H1 (cell line): ENCODE measurements around the gene PMF1. TPM values are rescaled to one million over a fixed set of nuclear protein-coding genes. Genes with fewer than 3 reads are reported as not detected.

ENCODE experiments used
- CTCF ChIA-PET: fragments of 300-600 bp; sonication (Branson Sonifier 250); formaldehyde crosslinking; loops from one replicate; lab custom pipeline; 2021; ENCODE audit not compliant: partially characterized antibody; lab: Charles Lee
- POLR2A ChIA-PET: fragments of 300-600 bp; sonication (Branson Sonifier 250); formaldehyde crosslinking; loops from one replicate; lab custom pipeline; 2021; ENCODE audit warnings: inconsistent platforms; ENCODE audit not compliant: partially characterized antibody; lab: Charles Lee
- DNase-seq, 2 experiments: peaks; one replicate each; pipeline versions ENCODE4 v3.0.0 to v3.0.0-alpha.2; 2010 to 2022; ENCODE audit warnings: low spot score in 2 of 2, low read depth in 1 of 2, mixed read lengths in 1 of 2
- FAIRE-seq: peaks from 2 replicates; lab custom pipeline; 2011; peaks lifted over from hg19 to GRCh38; lab: Jason Lieb, UNC
- H2AFZ ChIP-seq: 2 replicates; pipeline ENCODE4 v1.8.1; 2012; ENCODE audit warnings: low read length, inconsistent platforms
- H2AK5ac ChIP-seq: 2 replicates; pipeline ENCODE4 v1.6.1; 2013; ENCODE audit warnings: low read depth, low read length
- H2BK120ac ChIP-seq: replicated peaks from 2 replicates; pipeline ENCODE3; 2013; ENCODE audit warnings: low read depth, low read length, inconsistent platforms
- H2BK12ac ChIP-seq: 2 replicates; pipeline ENCODE4 v1.6.1; 2013; ENCODE audit warnings: low read depth, low read length
- H2BK15ac ChIP-seq: 2 replicates; pipeline ENCODE4 v1.6.1; 2013; ENCODE audit warnings: low read length
- H2BK20ac ChIP-seq: 2 replicates; pipeline ENCODE4 v1.6.1; 2013; ENCODE audit warnings: low read length
- H2BK5ac ChIP-seq: 2 replicates; pipeline ENCODE4 v1.6.1; 2013; ENCODE audit warnings: low read depth, low read length
- H3K14ac ChIP-seq: 2 replicates; pipeline ENCODE4 v1.6.1; 2013; ENCODE audit warnings: inconsistent platforms; ENCODE audit not compliant: insufficient read length
- H3K18ac ChIP-seq: 2 replicates; pipeline ENCODE4 v1.6.1; 2013; ENCODE audit warnings: low read length; ENCODE audit errors: extremely low read depth
- H3K23ac ChIP-seq: 2 replicates; pipeline ENCODE4 v1.6.1; 2013; ENCODE audit warnings: inconsistent platforms; ENCODE audit not compliant: insufficient read length
- H3K23me2 ChIP-seq: 2 replicates; pipeline ENCODE4 v1.6.1; 2013; ENCODE audit warnings: low read depth, low read length
- H3K27ac ChIP-seq: 2 replicates; pipeline ENCODE4 v1.6.1; 2011; ENCODE audit warnings: low read depth, low read length, inconsistent platforms
- H3K27me3 ChIP-seq, 4 experiments: replicated peaks in 1 of 4; 1 replicate in 1 of 4; 2 replicates in 3 of 4; pipeline versions ENCODE4 v1.6.1 to v1.8.1; 2011 to 2013; ENCODE audit warnings: low read length in 3 of 4, mild to moderate bottlenecking in 3 of 4, inconsistent platforms in 2 of 4, mixed read lengths in 2 of 4, moderate library complexity in 1 of 4; ENCODE audit not compliant: control insufficient read depth in 3 of 4, insufficient read depth in 3 of 4; ENCODE audit errors: extremely low read depth in 1 of 4
- H3K36me3 ChIP-seq, 4 experiments: 2 replicates each; pipeline versions ENCODE4 v1.6.1 to v1.8.1; 2011 to 2013; ENCODE audit warnings: mild to moderate bottlenecking in 4 of 4, low read length in 3 of 4, moderate library complexity in 2 of 4, control low read depth in 1 of 4, inconsistent platforms in 1 of 4; ENCODE audit not compliant: insufficient read depth in 4 of 4, control insufficient read depth in 2 of 4
- H3K4ac ChIP-seq: replicated peaks from 2 replicates; pipeline ENCODE3; 2013; ENCODE audit warnings: low read length, low read depth, mixed read lengths, inconsistent platforms; ENCODE audit not compliant: insufficient read length
- H3K4me1 ChIP-seq, 4 experiments: replicated peaks in 1 of 4; 1 replicate in 1 of 4; 2 replicates in 3 of 4; pipeline versions ENCODE4 v1.6.1 to v1.8.1; 2011 to 2013; ENCODE audit warnings: low read length in 3 of 4, inconsistent platforms in 2 of 4, mixed read lengths in 1 of 4; ENCODE audit not compliant: insufficient read depth in 4 of 4, control insufficient read depth in 3 of 4
- H3K4me2 ChIP-seq, 2 experiments: 2 replicates each; pipeline versions ENCODE4 v1.6.1 to v1.8.1; 2011 to 2013; ENCODE audit warnings: low read depth in 2 of 2, low read length in 2 of 2, control low read depth in 1 of 2, inconsistent platforms in 1 of 2, mild to moderate bottlenecking in 1 of 2; ENCODE audit not compliant: insufficient read depth in 1 of 2
- H3K4me3 ChIP-seq, 4 experiments: fragments of 200-600, 300-600 bp in 1 of 4; sonication (generic), shearing (Covaris generic), sonication (Bioruptor Twin) in 1 of 4; 2 replicates each; pipeline versions ENCODE4 v1.5.1 to v1.8.1; 2011 to 2016; ENCODE audit warnings: low read length in 4 of 4, low read depth in 3 of 4, control low read depth in 2 of 4, inconsistent platforms in 2 of 4, mild to moderate bottlenecking in 2 of 4, mixed read lengths in 1 of 4, moderate library complexity in 1 of 4; ENCODE audit not compliant: insufficient read depth in 2 of 4; ENCODE audit errors: extremely low read depth in 1 of 4
- H3K56ac ChIP-seq: replicated peaks from 2 replicates; pipeline ENCODE3; 2013; ENCODE audit warnings: low read depth, mild to moderate bottlenecking, mixed read lengths, low read length, inconsistent platforms; ENCODE audit not compliant: insufficient read length
- H3K79me1 ChIP-seq: 2 replicates; pipeline ENCODE4 v1.6.1; 2013; ENCODE audit warnings: low read depth, low read length, control low read depth
- H3K79me2 ChIP-seq, 2 experiments: 2 replicates each; pipeline versions ENCODE4 v1.6.1 to v1.8.1; 2012 to 2013; ENCODE audit warnings: low read length in 2 of 2, mild to moderate bottlenecking in 2 of 2, inconsistent platforms in 1 of 2; ENCODE audit not compliant: insufficient read depth in 2 of 2, control insufficient read depth in 1 of 2
- H3K9ac ChIP-seq, 4 experiments: replicated peaks in 1 of 4; 1 replicate in 1 of 4; 2 replicates in 3 of 4; pipeline versions ENCODE4 v1.6.1 to v1.8.1; 2011 to 2013; ENCODE audit warnings: low read depth in 3 of 4, low read length in 3 of 4, control low read depth in 2 of 4, mild to moderate bottlenecking in 2 of 4, moderate library complexity in 2 of 4, inconsistent platforms in 1 of 4; ENCODE audit errors: extremely low read depth in 1 of 4
- H3K9me3 ChIP-seq, 2 experiments: 2 replicates each; pipeline versions ENCODE4 v1.6.1 to v1.8.1; 2012 to 2013; ENCODE audit warnings: mild to moderate bottlenecking in 2 of 2, moderate library complexity in 2 of 2, control low read depth in 1 of 2, inconsistent platforms in 1 of 2, low read depth in 1 of 2, low read length in 1 of 2, mixed read lengths in 1 of 2; ENCODE audit not compliant: insufficient read depth in 2 of 2
- H4K20me1 ChIP-seq, 2 experiments: replicated peaks in 1 of 2; 2 replicates each; pipeline versions ENCODE3 to v1.8.1; 2011 to 2013; ENCODE audit warnings: inconsistent platforms in 2 of 2, low read length in 2 of 2, mild to moderate bottlenecking in 1 of 2; ENCODE audit not compliant: insufficient read depth in 2 of 2, control insufficient read depth in 1 of 2
- H4K5ac ChIP-seq: 2 replicates; pipeline ENCODE4 v1.6.1; 2013; ENCODE audit warnings: low read length, low read depth, mixed read lengths, inconsistent platforms; ENCODE audit not compliant: insufficient read length
- H4K8ac ChIP-seq: 2 replicates; pipeline ENCODE4 v1.8.0; 2013; ENCODE audit warnings: mild to moderate bottlenecking, moderate library complexity, low read length, inconsistent platforms; ENCODE audit not compliant: insufficient read depth; ENCODE audit errors: extremely low read depth
- H4K91ac ChIP-seq: replicated peaks from 2 replicates; pipeline ENCODE3; 2013; ENCODE audit warnings: low read length, mixed read lengths, inconsistent platforms; ENCODE audit not compliant: insufficient read length
- BCL11A ChIP-seq, 2 experiments: IDR thresholded peaks; one replicate each; pipeline ENCODE4 v1.6.1; 2011; ENCODE audit warnings: low read depth in 2 of 2, low read length in 2 of 2, mild to moderate bottlenecking in 2 of 2
- CEBPB ChIP-seq: IDR thresholded peaks from 2 replicates; pipeline ENCODE4 v1.6.1; 2012; ENCODE audit warnings: low read depth, low read length
- CHD2 ChIP-seq: IDR thresholded peaks from 2 replicates; pipeline ENCODE4 v1.6.1; 2012; ENCODE audit warnings: low read length, improper control_type of control experiment
- CREB1 ChIP-seq: IDR thresholded peaks from 2 replicates; pipeline ENCODE4 v1.6.1; 2012; ENCODE audit warnings: inconsistent platforms
- EP300 ChIP-seq, 2 experiments: IDR thresholded peaks; 1 replicate in 1 of 2; 2 replicates in 1 of 2; pipeline ENCODE4 v1.6.1; 2011 to 2012; ENCODE audit warnings: low read depth in 2 of 2, low read length in 2 of 2, mild to moderate bottlenecking in 2 of 2, borderline replicate concordance in 1 of 2, inconsistent platforms in 1 of 2, moderate library complexity in 1 of 2
- JUN ChIP-seq: IDR thresholded peaks from 2 replicates; pipeline ENCODE4 v1.6.1; 2011; ENCODE audit warnings: low read depth, mild to moderate bottlenecking, improper control_type of control experiment, low read length
- MAX ChIP-seq: IDR thresholded peaks from 2 replicates; pipeline ENCODE4 v1.6.1; 2012; ENCODE audit warnings: inconsistent platforms
- RXRA ChIP-seq: IDR thresholded peaks from 2 replicates; pipeline ENCODE4 v1.6.1; 2011; ENCODE audit warnings: low read depth, mild to moderate bottlenecking, low read length, moderate library complexity; ENCODE audit not compliant: insufficient read depth
- SP4 ChIP-seq: IDR thresholded peaks from 2 replicates; pipeline ENCODE4 v1.6.1; 2012; ENCODE audit warnings: low read length, inconsistent platforms
- SRF ChIP-seq: IDR thresholded peaks from 2 replicates; pipeline ENCODE4 v1.6.1; 2011; ENCODE audit warnings: mild to moderate bottlenecking, low read depth, low read length, moderate library complexity
- WGBS, 2 experiments: shearing (Covaris generic) in 1 of 2; methylation state at CpG; one replicate each; pipeline versions ENCODE4 v1.1.6 to v1.1.7; 2013 to 2015; ENCODE audit warnings: low lambda C conversion rate in 2 of 2, mixed read lengths in 2 of 2, inconsistent platforms in 1 of 2, low coverage in 1 of 2, missing lambda C conversion rate in 1 of 2; ENCODE audit not compliant: insufficient replicate concordance in 2 of 2, insufficient coverage in 1 of 2, insufficient read length in 1 of 2; ENCODE audit errors: extremely low coverage in 1 of 2, missing lambda C conversion rate in 1 of 2; 5-methylcytosine and 5-hydroxymethylcytosine counted together
- polyA plus RNA-seq, 7 experiments: library from polyadenylated mRNA; depleted of rRNA in 3 of 7; stranded (reverse) in 5 of 7; unstranded in 2 of 7; fragments of >200 nt in 5 of 7; fragments of 200-250 nt in 2 of 7; gene quantifications; 1 replicate in 5 of 7; 2 replicates in 1 of 7; 4 replicates in 1 of 7; pipeline versions ENCODE4 v1.2.1 to v1.2.3, GENCODE V29; 2011 to 2013; ENCODE audit warnings: missing spikeins in 2 of 7, mixed read lengths in 2 of 7
- total RNA-seq: library from RNA; stranded (reverse); fragmentation: NEBNext Ultra II Directional; extraction: Animal tissue kit (Norgen Biotek cat#: 25700); gene quantifications from 2 replicates; pipeline ENCODE4 v1.2.1, GENCODE V29; 2021

PMF1 gene
- total and polyA plus RNA-seq, 2 of the 8 experiments (the other 6 are each of a cell fraction or from before 2014, with no cell fraction given), result 113 to 296 TPM

DNA sequence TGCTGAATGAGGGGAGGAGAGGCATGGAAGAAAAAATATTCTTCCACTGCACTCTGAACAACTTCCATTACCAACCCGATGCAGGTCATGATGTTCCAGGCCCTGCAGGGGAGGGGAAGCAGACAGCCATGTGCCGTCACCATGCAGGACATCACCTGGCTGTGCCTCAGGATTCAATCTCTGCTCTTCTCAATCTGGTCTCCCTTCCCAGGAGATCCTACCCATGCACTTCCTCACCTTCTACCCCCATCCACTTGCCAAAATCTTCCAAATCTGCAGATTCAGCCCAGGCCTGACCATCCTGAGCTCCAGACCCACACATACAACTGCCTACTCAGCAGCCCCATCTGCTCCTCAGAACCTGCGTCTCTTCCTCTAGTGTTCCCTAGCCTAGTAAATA, 40.8 kb downstream of the PMF1 start:
- Histone ChIP-seq H4K8ac (no peak overlapping the region), H3K23ac (no peak overlapping the region), H3K9ac (no peak overlapping the region), H2BK20ac (no peak overlapping the region), H3K79me2 (no peaks in the 10 kb centered on the region), H3K27me3 (no peaks in the 10 kb centered on the region), H2BK15ac (no peak overlapping the region), H2AK5ac (no peak overlapping the region), H2BK120ac (no peak overlapping the region), H4K5ac (no peak overlapping the region), H3K14ac (no peak overlapping the region)
- WGBS, 2 experiments, result 93% methylated on average over 3 of the region's 3 CpGs; no CpG with 5 or more reads in 1 of the 2 experiments
- no peak for DNase-seq
- FAIRE-seq, result no peak
- no peak for TF ChIP-seq JUN
- TF ChIP-seq SRF, result no peak
- TF ChIP-seq BCL11A (IDR thresholded peaks at IDR 0.05; ENCODE audit: low read depth in 2 of 2, low read length in 2 of 2), result no peak
- no peak for TF ChIP-seq RXRA
- no peak for TF ChIP-seq CEBPB
- no peak for TF ChIP-seq MAX
- no peak for TF ChIP-seq SP4
- TF ChIP-seq EP300 (IDR thresholded peaks at IDR 0.05; ENCODE audit: borderline replicate concordance in 1 of 2, low read depth in 2 of 2, low read length in 2 of 2), result no peak
- no peak for TF ChIP-seq CREB1
- no peak for TF ChIP-seq CHD2
- TF ChIP-seq, all 59 proteins: peak for 0
- Histone ChIP-seq H3K4me3 (no peak overlapping the region), H2BK12ac (no peak overlapping the region), H4K20me1 (peaks cover 0 to 1% of the 10 kb centered on the region in 2 experiments), H4K91ac (no peak overlapping the region), H3K9me3 (no peaks in the 10 kb centered on the region), H3K27ac (no peak overlapping the region), H3K36me3 (peaks cover 43 to 87% (median 65%) of the 10 kb centered on the region in 4 experiments), H2BK5ac (no peak overlapping the region), H3K4me2 (no peak overlapping the region), H3K4me1 (no peaks in the 10 kb centered on the region; a peak in 4 of 7 replicates), H2AFZ (no peak overlapping the region), H3K56ac (no peak overlapping the region), H3K79me1 (no peaks in the 10 kb centered on the region; the same call in 1 of the 2 replicates), H3K18ac (no peak overlapping the region), H3K23me2 (no peaks in the 10 kb centered on the region), H3K4ac (no peak overlapping the region)
- ChIA-PET CTCF (interaction anchor here (0.8 to 47.2 kb wide), 5 partner anchors 32 to 153 kb away, joined by 3 to 1265 read pairs (median 4); partner anchors contain the start of gene SEMA4A), POLR2A (interaction anchor here (1.0 to 4.5 kb wide), 4 partner anchors 8 to 93 kb away, joined by 3 to 30 read pairs (median 4); no protein-coding TSS in a partner anchor)
